NCI-H2171 treated with DMSO at 0.1 percent for 48 hours (cell line): ENCODE data around the gene GSTM2.
"Not testable (repeated sequence)": the region's sequence is repeated elsewhere in the genome, so short reads cannot be mapped to it uniquely, and the experiment has no call there.

ENCODE experiments used
- DNase-seq: peaks from one replicate; lab custom pipeline; 2025; lab: John Stamatoyannopoulos, UW

The GSTM2 gene

DNA sequence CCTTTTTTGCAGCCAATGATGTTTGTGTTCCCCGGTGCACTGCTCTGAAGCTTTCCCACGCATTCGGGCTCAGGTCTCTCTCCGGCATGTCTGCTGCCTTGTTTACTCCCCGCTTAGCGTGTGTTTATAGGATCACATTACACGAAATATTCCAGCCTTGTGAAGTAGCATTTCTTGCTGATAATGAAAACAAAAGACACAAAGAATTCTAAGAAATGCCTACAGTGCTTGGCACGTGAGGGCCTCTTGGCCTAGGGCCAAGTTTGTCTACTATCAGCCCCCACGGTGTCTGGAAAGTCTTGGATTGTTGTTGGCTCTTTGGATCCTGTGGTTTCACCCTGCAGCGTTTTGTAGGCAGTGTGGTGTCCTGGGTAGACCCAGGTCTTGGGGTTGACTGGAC is 23.2 kb upstream of the GSTM2 start:
- DNase-seq, result no peak

DNA sequence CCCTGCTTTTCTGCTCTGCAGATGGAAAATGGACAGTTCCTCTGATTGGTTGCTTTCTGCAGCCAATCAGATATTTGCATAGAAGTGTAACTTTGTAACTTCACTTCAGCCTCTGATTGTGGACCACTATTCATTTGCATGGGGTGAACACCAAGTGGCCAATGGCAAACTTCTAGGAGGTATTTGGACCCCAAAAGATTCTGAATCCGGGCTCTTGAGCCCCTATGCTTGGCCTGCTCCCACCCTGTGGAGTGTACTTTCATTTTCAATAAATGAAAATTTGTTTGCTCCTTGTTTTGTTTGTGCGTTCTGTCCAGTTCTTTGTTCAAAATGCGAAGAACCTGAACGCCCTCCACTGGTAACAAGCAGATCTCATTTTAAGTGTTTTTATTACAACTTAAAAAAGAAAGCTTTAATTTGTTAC is 18.4 kb upstream of the GSTM2 start:
- peak; percentile 36 for DNase-seq

DNA sequence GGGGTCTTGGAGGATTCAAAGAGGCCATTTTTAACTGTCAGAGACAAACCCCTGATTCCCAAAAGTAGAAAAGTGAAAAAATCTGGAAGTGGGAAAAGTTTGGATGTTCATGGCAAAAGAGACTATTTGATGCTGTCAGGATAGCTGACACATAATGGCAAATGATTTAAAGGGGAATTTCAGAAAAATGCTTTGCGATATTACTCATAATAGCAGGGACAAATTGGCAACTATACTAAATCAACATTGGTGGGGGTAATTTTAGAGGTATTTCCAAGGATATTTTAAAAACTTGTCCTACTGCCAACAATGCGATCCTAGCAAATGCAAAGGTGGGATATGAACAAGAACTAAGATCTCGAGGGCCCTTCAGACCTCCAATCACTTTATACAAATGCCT is 17.2 kb upstream of the GSTM2 start:
- no peak for DNase-seq

DNA sequence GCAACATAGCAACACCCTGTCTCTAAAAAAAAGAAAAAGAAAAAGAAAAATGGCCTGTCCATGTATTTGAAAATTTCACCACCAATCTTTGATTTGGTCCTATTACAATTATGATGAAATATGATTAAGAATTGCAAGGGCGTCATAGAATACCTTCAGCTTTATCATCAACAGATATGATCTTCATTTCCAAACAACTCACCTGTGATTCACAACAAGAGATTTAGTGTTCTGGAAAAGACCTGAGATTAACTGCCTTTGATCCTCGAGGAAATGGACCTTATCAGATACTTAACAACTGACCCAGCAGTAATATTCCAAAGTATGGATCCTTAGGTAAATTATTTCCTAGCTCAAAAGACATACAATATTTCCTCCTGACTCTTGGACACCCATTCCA is 15.5 kb upstream of the GSTM2 start:
- no peak for DNase-seq

DNA sequence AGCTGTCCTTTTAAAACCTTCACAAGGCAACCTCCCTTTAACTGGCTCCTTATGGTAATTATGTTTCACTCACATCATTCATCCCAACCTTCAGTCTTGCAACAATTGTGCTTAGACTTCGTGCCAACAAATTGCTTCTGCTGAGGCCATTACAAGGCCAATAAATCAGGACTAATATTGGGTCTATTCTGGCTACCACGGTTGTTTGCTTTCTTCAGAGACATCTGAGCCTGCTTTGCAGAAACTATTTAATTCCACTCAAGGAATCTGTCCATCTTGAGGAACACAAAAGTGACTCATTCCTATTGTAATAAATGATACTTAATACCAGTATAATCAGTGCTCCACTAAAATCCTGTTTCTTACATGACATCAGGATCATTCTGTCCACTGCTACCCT is 14.6 kb upstream of the GSTM2 start:
- no peak for DNase-seq

DNA sequence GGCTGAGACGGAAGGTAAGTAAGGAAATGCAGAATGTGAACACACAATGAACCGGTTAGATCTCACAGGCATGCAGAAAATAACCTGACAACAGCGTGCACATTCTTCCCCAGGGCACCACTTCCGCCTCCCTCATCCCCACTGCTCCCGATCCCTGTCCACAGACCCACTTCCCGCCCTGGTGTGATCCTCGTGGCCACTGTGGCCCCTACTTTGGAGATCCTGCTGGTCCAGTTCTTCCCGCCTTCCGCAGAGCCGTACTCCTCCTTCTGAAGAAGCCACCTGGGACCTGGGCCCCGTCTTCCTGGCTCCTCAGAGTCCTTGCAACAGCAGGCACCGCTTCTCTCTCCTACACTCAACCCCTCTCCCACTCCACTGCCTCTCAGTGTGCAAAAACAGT is 13.3 kb upstream of the GSTM2 start:
- no peak for DNase-seq

DNA sequence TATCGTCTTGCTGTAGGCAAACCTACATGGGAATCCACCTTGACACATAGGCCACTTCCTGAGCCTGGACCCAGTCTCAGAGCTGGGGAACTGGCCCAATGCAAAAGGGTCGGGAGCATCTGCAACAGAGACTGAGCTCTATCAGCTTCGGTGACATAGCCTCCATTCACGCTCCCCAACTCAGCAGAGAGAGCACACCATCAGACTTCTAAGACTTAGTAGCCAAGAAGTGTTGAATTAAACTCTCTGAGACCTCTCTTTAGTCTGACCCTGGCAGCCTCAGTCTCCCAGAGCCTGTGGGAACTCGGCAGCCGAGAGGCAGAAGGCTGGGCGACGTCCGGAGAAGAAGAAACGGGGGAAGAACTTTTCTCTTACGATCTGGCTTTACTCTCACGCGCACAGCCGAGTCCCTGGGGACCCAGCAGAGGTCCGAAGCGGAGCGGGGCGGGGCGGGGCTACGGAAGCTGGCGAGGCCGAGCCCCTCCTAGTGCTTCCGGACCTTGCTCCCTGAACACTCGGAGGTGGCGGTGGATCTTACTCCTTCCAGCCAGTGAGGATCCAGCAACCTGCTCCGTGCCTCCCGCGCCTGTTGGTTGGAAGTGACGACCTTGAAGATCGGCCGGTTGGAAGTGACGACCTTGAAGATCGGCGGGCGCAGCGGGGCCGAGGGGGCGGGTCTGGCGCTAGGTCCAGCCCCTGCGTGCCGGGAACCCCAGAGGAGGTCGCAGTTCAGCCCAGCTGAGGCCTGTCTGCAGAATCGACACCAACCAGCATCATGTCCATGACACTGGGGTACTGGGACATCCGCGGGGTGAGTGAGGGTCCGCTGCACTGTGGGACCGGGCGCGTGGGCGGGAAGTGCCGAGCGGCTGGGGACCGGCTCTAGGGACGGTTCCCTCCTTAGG is 12.0 kb upstream of the GSTM2 start, which contains the start of gene GSTM4:
Gene GSTM4, plus strand, starts transcription at position 485 of the 905 bp plus-strand sequence. Its CDS starts 291 bp downstream, at position 776.
- no peak for DNase-seq

DNA sequence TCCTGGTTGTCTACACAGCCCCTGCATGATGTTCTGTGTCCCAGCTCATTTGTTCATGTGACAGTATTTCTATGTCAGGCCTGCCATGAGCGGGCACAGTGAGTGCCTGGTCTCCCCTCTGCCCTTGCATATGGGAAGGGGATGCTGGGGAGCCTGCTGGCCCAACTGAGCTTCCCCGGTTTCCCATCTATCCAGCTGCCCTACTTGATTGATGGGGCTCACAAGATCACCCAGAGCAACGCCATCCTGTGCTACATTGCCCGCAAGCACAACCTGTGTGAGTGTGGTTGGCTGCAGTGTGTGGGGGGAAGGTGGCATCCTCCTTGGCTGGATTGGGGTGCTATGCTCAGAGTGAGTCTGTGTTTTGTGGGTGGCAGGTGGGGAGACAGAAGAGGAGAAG is 10.5 kb upstream of the GSTM2 start:
- DNase-seq, result no peak

DNA sequence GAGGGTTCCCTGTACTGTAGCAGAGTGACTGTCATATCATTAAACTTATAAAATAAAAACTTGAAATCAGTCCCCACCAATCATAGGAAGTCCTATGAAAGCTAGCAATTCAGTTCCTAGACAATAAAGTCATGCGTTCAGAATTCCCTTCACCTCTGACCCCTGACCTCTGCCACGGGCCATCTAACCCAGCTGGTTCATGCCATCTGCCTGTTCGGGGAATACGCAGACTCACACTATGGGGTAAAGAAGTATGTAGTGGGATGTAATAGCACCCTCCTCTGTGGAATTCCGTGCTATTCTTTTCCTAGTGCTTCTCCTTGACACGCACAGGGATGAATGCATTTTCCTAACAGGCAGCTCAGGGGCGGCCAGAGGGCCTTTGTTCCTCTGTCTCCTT is 9.9 kb upstream of the GSTM2 start:
- no peak for DNase-seq

DNA sequence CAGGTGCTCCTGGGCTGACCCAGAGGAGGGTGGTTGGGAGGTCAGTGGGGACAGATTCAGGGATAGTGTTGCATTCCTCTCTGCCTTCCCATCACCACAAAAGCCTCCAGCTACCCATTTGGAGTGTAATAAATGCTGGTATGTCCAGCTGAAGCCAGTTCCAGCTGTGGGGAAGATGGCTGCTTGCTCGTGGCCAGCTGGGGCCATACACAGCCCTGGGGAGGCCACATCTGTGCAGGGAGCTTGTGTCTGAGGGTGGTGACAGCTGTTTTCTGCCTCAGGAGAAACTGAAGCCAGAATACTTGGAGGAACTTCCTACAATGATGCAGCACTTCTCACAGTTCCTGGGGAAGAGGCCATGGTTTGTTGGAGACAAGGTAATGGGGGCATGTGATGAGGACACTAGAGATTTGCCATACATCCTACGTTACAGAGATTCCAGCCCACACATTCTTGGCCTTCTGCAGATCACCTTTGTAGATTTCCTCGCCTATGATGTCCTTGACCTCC is 9.3 kb upstream of the GSTM2 start:
- DNase-seq, result no peak

DNA sequence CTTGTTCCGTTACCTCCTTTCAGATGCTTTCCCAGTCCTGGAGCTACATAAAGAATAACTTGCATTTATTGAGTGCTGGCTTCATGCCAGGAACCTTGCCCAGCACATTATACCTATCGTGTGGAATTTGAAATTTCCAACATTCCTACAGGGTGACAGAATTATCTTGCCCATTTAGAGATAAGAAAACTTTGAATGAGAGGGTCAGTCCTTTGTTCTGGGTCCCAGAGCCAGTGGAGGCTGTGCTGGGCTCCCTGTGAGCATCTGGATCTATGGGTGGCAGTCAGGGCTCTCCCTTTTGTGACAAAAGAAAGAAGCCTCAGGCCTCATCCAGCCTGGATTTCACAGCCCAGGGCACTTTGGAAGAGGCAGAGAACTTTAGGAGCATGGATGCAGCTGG is 8.7 kb upstream of the GSTM2 start:
- DNase-seq, result no peak

DNA sequence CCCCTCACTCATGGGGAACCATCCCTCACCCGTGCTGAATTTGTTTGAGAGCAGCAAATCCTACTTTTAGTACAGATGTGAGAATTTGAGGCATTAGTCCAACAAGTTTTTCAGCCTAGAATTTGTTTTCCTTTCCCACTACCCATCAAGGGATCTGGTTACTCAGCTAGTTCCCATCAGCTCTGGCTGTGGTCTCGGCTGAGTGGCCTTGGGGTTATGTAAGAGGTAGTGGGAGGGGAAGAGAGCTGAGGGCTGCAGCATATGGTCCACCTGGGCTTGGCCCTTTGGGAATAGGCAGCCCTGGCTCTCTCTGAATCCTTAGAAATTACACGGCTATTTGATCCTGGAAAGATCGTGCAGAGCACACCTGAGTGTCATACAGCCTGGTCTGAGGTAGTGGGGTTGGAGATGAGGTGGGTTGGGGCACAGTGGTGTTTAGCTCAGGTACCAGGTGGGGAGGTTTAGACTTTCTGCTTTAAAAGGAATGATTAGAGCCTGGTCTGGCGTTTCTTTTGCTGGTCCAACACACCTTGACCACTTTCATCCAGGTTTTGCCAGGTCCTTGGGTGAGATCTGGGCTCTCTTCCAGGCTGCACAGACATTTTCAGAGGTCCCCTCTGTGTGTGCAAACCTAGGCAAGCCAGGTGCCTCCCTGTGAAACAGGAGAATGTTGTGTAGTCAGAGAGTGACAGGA is 7.7 kb upstream of the GSTM2 start:
- DNase-seq, result peak; percentile 98

DNA sequence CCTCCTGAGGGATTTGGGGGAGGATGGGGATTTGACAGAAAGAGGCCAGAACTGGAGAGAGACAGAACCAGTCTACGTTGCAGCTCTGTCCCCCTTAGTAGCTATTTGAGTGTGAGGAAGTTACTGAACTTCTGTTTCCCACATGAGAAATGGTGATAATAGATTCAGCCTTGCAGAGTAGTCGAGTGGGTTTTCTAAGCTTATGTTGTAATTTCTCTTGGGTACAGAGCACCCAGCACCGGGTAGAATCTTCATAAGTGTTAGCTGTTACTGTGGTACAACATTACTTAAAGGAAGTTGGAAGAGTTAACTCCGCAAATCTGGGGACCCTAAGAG is 7.2 kb upstream of the GSTM2 start:
- not testable (repeated sequence) for DNase-seq

DNA sequence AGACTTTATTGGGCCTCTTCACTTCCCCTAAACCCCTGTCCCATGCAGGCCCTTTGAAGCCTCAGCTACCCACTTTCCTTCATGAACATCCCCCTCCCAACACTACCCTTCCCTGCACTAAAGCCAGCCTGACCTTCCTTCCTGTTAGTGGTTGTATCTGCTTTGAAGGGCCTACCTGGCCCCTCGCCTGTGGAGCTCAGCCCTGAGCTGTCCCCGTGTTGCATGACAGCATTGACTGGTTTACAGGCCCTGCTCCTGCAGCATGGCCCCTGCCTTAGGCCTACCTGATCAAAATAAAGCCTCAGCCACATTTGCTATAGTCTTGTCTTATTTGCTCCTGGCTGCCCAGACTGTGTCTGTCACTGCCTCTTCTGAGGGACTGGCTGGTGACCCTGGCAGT is 6.5 kb upstream of the GSTM2 start:
- no peak for DNase-seq

DNA sequence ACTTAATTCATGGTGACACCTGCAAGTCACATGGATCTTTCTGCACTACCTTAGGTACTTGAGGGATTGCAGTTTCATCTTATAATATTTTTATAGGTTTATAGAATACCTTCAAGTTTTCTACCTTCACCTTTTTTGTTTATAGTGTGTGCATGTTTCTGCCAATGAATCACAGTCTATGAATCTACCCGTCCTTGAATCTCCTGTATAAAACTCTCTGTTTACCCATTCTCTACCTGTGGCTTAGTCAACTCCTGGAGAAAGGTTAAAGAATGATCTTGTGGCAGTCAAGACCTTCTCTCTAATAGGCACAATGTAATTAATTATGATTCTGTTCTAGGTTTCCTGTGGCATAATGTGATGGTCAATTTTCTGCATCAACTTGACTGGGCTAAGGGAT is 3.2 kb upstream of the GSTM2 start:
- no peak for DNase-seq

DNA sequence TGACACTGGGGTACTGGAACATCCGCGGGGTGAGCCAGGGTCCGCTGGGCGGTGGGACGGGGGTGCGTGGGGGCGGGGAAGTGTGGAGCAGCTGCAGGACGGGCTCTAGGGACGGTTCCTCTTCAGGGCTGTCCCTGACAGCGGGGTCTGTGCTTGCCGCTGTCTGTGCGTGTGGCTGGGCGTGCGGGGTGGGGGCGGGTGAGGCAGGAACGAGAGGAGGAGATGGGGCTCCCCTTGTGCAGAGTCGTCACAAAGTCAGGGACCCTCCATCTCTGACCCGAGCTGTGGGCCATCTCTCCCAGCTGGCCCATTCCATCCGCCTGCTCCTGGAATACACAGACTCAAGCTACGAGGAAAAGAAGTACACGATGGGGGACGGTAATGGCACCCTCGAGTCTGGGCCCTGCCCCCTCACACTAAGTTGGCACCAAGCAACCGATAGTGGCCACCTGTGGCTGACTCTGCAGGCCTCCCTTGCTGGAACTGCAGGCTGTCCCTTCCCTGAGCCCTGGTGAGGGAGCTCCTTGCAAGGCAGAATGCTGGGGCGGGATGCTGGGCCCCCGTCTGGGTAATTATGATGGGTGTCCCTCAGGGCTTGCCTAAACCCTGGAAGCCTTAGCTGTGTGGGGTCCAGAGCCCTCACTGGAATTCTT is 392 bp downstream of the GSTM2 start:
- DNase-seq, result no peak

DNA sequence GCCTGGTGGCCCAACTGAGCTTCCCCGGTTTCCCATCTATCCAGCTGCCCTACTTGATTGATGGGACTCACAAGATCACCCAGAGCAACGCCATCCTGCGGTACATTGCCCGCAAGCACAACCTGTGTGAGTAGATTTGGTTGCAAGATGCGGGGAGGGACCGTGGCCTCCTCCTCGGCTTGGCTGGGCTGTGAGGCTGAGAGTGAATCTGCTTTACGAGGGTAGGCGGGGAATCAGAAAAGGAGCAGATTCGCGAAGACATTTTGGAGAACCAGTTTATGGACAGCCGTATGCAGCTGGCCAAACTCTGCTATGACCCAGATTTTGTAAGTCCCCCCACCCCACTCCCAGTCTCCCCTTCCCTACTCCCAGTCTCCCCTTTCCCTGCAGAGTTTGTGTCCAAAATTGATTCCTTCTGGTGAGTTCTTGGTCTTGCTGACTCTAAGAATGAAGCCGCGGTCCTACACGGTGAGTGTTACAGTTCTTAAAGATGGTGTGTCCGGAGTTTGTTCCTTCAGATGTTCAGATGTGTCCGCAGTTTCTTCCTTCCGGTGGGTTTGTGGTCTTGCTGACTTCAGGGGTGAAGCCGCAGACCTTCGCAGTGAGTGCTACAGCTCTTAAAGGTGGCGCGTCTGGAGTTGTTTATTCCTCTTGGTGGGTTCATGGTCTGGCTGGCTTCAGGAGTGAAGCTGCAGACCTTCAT is 1.5 kb downstream of the GSTM2 start:
- DNase-seq, result no peak

DNA sequence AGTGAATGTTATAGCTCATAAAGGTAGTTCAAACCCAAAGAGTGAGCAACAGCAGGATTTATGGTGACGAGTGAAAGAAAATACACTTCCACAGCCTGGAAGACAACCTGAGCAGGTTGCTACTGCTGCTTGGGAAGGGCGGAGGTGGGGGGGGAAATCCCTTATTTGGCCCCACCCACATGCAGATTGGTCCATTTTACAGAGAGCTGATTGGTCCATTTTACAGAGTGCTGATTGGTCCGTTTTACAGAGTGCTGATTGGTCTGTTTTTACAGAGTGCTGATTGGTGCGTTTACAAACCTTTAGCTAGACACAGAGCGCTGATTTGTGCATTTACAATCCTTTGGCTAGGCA is 2.1 kb downstream of the GSTM2 start:
- not testable (repeated sequence) for DNase-seq

DNA sequence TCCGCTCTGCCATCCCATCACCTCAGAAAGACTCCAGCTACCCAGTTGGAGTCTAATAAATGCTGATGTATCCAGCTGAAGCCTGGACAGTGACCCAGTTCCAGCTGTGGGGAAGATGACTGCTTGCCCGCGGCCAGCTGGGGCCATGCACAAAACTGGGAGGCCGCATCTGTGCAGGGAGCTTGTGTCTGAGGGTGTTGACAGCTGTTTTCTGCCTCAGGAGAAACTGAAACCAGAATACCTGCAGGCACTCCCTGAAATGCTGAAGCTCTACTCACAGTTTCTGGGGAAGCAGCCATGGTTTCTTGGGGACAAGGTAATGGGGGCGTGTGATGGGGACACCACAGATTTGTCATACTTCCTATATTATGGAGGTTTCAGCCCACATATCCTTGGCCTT is 3.2 kb downstream of the GSTM2 start:
- DNase-seq, result peak; percentile 18

DNA sequence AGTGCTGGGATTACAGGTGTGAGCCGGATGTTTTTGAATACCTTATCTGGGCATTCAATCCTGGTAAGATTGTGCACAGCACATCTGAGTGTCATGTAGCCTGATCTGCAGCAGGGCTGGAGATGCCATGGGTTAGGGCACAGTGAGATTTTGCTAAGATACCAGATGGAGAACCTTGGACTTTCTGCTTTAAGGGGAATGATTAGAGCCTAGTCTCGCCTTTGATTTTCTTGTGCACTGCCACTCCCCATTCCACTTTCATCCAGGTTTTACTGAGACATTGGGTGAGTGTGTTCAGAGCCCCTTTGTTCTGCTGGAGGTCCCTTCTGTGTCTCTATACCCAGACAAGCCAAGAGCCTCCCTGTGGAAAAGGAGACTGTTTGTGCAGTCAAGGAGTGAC is 6.0 kb downstream of the GSTM2 start:
- DNase-seq, result not testable (repeated sequence)

DNA sequence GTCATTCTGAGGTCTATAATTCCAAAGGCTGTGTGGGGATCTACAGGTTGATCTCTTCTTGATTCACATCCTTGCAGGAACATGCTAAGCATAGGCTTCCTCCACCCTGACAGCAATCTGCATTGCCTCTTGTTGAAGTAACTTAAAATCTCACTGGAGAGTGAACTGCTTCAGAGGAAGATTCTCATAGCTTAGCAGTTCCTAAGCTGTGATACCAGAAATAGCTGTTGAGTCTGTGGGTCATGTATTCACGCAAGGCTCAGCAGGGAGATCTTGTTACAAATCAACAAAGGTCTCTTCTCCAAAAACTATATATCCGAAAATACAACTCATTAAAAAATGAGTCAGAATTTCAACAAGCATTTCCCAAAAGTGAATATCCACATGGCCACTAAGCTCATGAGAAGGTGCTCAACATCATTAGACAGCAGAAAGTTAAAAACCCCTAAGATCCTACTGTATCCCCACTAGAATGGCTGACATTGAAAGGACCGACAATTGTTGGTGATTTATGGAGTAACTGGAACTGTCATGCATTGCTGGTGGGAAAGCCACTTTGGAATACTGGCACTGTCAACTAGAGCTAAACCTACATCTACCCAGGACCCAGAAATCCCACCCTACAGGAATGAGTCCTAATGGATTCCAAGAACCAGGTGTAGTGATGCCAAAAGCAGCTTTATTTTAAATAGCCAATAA is 9.0 kb downstream of the GSTM2 start:
- DNase-seq, result not testable (repeated sequence)

DNA sequence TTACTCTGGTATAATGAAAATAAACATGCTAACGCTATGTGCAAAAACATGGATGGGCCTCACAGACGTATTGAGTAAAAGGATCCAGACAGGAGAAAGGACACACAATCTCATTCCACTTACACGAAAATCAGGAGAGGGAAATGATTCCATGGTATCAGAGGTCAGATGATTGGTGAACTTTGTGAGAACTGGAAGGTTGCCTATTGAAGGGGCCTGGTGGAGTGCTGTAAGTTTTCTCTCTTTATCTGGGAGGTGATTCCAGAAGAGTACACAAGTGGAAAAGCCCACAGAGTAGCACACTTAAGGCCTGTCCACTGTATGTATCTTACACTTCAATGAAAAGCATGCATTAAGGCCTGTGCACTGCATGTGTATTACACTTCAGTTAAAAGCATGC is 9.6 kb downstream of the GSTM2 start:
- no peak for DNase-seq
